ENCODE results near the gene EPB41L1.

- TF ChIP-seq CTCF (IDR thresholded peaks at IDR 0.05; ENCODE audit: borderline replicate concordance, extremely low read depth, low read length, poor library complexity, severe bottlenecking) (no peak), EZH2 (IDR thresholded peaks at IDR 0.05; ENCODE audit: borderline replicate concordance, low read depth, low read length, severe bottlenecking) (no peak)
Observed at GRCh38 chr20:36196676-36197075, 42.1 kb downstream of the EPB41L1 start.

All from DND-41 (cell line).